MM.1S (cell line): ENCODE data around the gene C22orf15.

Experiments
- DNase-seq: peaks from one replicate; pipeline ENCODE4 v3.0.0-alpha.2; 2015
- H2AFZ ChIP-seq: fragments of 300-600 bp; sonication (generic); 2 replicates; pipeline ENCODE4 v1.6.0; 2016; ENCODE audit warnings: antibody characterized with exemption, low read length
- H3F3A ChIP-seq: fragments of 300-600 bp; sonication (generic); 2 replicates; pipeline ENCODE4 v1.6.1; 2016; ENCODE audit warnings: mild to moderate bottlenecking, antibody characterized with exemption, low read length, moderate library complexity, mixed read lengths; ENCODE audit not compliant: insufficient read depth
- H3K27ac ChIP-seq: fragments of 300-600 bp; sonication (generic); 2 replicates; pipeline ENCODE4 v1.5.1; 2016; ENCODE audit warnings: mild to moderate bottlenecking, low read length
- H3K27me3 ChIP-seq: fragments of 300-600 bp; sonication (generic); replicated peaks from 2 replicates; pipeline ENCODE4 v1.6.0; 2016; ENCODE audit warnings: low read length; ENCODE audit not compliant: insufficient read depth
- H3K36me3 ChIP-seq: fragments of 300-600 bp; sonication (generic); replicated peaks from 2 replicates; pipeline ENCODE4 v1.6.1; 2016; ENCODE audit warnings: mild to moderate bottlenecking, low read length, mixed read lengths; ENCODE audit not compliant: insufficient read depth
- H3K4me1 ChIP-seq: fragments of 300-600 bp; sonication (generic); 2 replicates; pipeline ENCODE4 v1.6.1; 2016; ENCODE audit warnings: low read length, mixed read lengths
- H3K4me2 ChIP-seq: fragments of 300-600 bp; sonication (generic); 2 replicates; pipeline ENCODE4 v1.6.0; 2016; ENCODE audit warnings: low read depth, low read length
- H3K4me3 ChIP-seq: fragments of 300-600 bp; sonication (generic); 2 replicates; pipeline ENCODE4 v1.5.1; 2016; ENCODE audit warnings: low read length, mixed read lengths
- H3K79me2 ChIP-seq: fragments of 300-600 bp; sonication (generic); 2 replicates; pipeline ENCODE4 v1.6.1; 2016; ENCODE audit warnings: mixed run types, low read length, mixed read lengths
- H3K9ac ChIP-seq: fragments of 300-600 bp; sonication (generic); 2 replicates; pipeline ENCODE4 v1.6.1; 2016; ENCODE audit warnings: low read length, mixed read lengths
- H3K9me2 ChIP-seq: fragments of 300-600 bp; sonication (generic); replicated peaks from 2 replicates; pipeline ENCODE4 v1.6.1; 2016; ENCODE audit warnings: mild to moderate bottlenecking, low read length, mixed read lengths; ENCODE audit not compliant: insufficient read depth
- H3K9me3 ChIP-seq: fragments of 300-600 bp; sonication (generic); replicated peaks from 2 replicates; pipeline ENCODE4 v1.6.1; 2016; ENCODE audit warnings: mild to moderate bottlenecking, low read length, mixed read lengths; ENCODE audit not compliant: insufficient read depth
- H4K20me1 ChIP-seq: fragments of 300-600 bp; sonication (generic); 2 replicates; pipeline ENCODE4 v1.6.1; 2016; ENCODE audit warnings: mild to moderate bottlenecking, low read length, moderate library complexity, mixed read lengths; ENCODE audit not compliant: insufficient read depth
- CTCF ChIP-seq: fragments of 300-600 bp; sonication (generic); IDR thresholded peaks from 2 replicates; pipeline ENCODE4 v1.5.1; 2016; ENCODE audit warnings: antibody characterized with exemption, low read length, mixed read lengths
- EZH2 ChIP-seq: fragments of 300-600 bp; sonication (generic); optimal IDR thresholded peaks from 2 replicates; pipeline ENCODE3; 2017; ENCODE audit warnings: low read depth, mild to moderate bottlenecking, antibody characterized with exemption, low read length, mixed read lengths
- EZH2phosphoT487 ChIP-seq: fragments of 300-600 bp; sonication (generic); IDR thresholded peaks from 2 replicates; pipeline ENCODE4 v1.6.1; 2018; ENCODE audit warnings: antibody characterized with exemption, low read length

Gene C22orf15

GRCh38 chr22:23784215-23784732, 21.5 kb downstream of the C22orf15 start:
- H3K4me3 ChIP-seq, result no peak overlapping the region
- H3F3A ChIP-seq, result peaks cover 15% of the 10 kb centered on the region
- no peaks in the 10 kb centered on the region for H4K20me1 ChIP-seq
- H3K4me2 ChIP-seq, result no peak overlapping the region
- DNase-seq, result no peak
- no peaks in the 10 kb centered on the region for H3K9me3 ChIP-seq
- H3K27ac ChIP-seq, result no peak overlapping the region
- H3K4me1 ChIP-seq, result peaks cover 18% of the 10 kb centered on the region; the same call in 1 of the 2 replicates
- H3K9me2 ChIP-seq, result no peaks in the 10 kb centered on the region
- no peaks in the 10 kb centered on the region for H3K27me3 ChIP-seq
- TF ChIP-seq EZH2 (no peak), EZH2phosphoT487 (no peak), CTCF (no peak)
- H3K9ac ChIP-seq, result no peak overlapping the region
- H3K79me2 ChIP-seq, result peaks cover 20% of the 10 kb centered on the region
- no peak overlapping the region for H2AFZ ChIP-seq
- no peaks in the 10 kb centered on the region for H3K36me3 ChIP-seq

GRCh38 chr22:23786261-23786710, 23.5 kb downstream of the C22orf15 start:
- Histone ChIP-seq H3K9ac (peak overlapping the region; percentile 99), H3K4me1 (peaks cover 18% of the 10 kb centered on the region; the same call in 1 of the 2 replicates), H3K27me3 (no peaks in the 10 kb centered on the region), H3K9me2 (no peaks in the 10 kb centered on the region), H3F3A (peaks cover 15% of the 10 kb centered on the region), H3K4me2 (peak overlapping the region; percentile 100), H3K27ac (peak overlapping the region; percentile 95), H3K4me3 (peak overlapping the region; percentile 77), H3K79me2 (peaks cover 40% of the 10 kb centered on the region), H2AFZ (peak overlapping the region; percentile 69), H4K20me1 (no peaks in the 10 kb centered on the region), H3K9me3 (no peaks in the 10 kb centered on the region), H3K36me3 (no peaks in the 10 kb centered on the region)
- peak; percentile 70 for DNase-seq
- TF ChIP-seq EZH2phosphoT487 (no peak), CTCF (no peak), EZH2 (no peak)

GRCh38 chr22:23786752-23787599, 24.2 kb downstream of the C22orf15 start, which contains the start of gene SMARCB1:
Gene SMARCB1, plus strand, starts transcription at chr22:23786966. Its CDS starts 204 bp downstream, at chr22:23787170.
- DNase-seq, result peak; percentile 89
- Histone ChIP-seq H3F3A (peaks cover 15% of the 10 kb centered on the region), H3K9me2 (no peaks in the 10 kb centered on the region), H3K27me3 (no peaks in the 10 kb centered on the region), H3K9me3 (no peaks in the 10 kb centered on the region), H3K36me3 (no peaks in the 10 kb centered on the region), H3K9ac (peak within 1 kb of the TSS; percentile 99), H2AFZ (peak within 1 kb of the TSS; percentile 69), H3K79me2 (peaks cover 47% of the 10 kb centered on the region), H3K4me1 (peaks cover 18% of the 10 kb centered on the region; the same call in 1 of the 2 replicates), H3K27ac (peak within 1 kb of the TSS; percentile 95), H3K4me3 (peak within 1 kb of the TSS; percentile 77), H3K4me2 (peak within 1 kb of the TSS; percentile 100), H4K20me1 (no peaks in the 10 kb centered on the region)
- no peak for TF ChIP-seq EZH2
- TF ChIP-seq EZH2phosphoT487, result no peak
- no peak for TF ChIP-seq CTCF
